RKO (cell line): ENCODE data around the gene TMEM167A.

ENCODE experiments used
- DNase-seq: peaks from one replicate; pipeline ENCODE4 v3.0.0-alpha.2; 2016; ENCODE audit warnings: low spot score

Gene TMEM167A, protein sequence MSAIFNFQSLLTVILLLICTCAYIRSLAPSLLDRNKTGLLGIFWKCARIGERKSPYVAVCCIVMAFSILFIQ

DNA sequence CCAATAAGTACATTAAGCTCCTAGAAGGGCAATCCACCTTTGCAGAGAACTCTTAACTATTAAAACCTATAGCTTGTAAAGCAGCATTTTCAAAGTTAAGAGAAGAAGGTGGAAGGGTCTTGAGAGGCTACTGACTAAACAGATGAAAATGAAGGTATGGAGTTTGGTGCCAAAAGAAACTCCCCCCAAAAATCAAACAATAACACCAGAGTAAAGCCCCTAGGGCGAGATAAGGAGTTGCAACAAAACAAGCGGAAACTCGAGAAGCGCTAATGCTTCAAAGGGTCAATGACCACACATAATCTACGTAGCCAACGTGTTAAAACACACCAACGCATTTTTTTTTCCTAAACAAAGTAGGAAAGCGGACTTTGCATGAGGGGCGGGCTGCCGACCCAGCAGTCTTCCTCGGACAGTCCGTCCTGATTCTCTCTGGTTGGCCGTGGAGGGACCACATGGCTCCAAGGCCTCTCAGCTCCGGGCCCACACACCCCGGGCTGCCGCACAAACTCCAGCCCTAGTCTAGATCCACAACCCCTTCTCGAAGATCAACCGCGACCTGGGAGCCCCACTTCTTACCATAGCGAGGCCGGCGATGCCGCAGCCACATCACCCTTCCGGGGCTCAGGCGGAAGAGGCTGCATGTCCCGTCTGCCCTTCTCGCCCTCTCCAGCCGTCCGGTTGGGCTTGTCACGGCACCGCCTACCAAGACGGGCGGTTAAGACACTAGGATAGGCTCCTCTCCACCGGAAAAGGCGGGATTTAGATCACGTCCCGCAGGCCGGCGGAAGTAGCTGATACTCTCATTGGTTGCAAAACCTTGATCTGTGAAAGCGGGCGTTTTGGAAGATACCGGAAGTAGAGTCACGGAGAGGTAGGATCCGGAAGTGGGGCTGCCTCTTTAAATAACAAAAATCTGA is at the start of gene TMEM167A, which contains the start of gene XRCC4:
TSS of gene TMEM167A (minus strand) at position 653 of the 920 bp plus-strand sequence. CDS start at position 582, 71 bp downstream.
TSS of gene XRCC4 (plus strand) at position 806 of the 920 bp plus-strand sequence. CDS start 27,373 bp downstream, outside the sequence.
- peak; percentile 99 for DNase-seq

DNA sequence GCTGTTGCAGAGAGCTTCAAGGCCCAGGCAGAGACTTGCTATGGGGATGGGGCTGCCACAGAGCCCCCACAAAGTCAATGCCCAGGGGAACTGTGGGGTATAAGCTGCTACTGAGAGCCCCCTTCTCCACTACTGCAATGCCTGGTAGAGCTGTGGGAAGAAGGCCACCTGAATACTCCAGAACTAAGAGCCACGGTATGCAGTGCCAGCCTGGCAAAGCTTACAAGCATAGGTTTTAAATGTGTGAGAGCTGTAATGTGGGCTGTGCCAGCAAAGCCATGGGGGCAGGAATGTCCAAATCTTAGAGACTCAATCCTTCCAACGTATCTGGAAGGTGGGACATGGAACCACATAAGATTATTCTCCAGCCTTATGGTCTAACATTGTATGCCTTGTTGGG is 49.3 kb upstream of the TMEM167A start:
- DNase-seq: no peak

DNA sequence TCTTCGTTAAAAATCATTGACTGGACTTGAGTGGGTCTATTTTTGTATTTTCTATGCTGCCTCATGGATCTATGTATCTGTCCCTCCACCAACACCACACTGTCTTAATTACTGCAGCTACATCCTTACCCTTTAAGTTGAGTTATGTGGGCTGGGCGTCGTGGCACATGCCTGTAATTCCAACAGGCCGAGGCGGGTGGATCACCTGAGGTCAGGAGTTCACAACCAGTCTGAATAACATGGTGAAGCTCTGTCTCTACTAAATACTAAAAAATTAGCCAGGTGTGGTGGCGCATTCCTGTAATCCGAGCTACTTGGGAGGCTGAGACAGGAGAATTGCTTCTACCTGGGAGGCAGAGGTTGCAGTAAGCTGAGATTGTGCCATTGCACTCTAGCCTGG is 48.4 kb upstream of the TMEM167A start:
- no peak for DNase-seq

DNA sequence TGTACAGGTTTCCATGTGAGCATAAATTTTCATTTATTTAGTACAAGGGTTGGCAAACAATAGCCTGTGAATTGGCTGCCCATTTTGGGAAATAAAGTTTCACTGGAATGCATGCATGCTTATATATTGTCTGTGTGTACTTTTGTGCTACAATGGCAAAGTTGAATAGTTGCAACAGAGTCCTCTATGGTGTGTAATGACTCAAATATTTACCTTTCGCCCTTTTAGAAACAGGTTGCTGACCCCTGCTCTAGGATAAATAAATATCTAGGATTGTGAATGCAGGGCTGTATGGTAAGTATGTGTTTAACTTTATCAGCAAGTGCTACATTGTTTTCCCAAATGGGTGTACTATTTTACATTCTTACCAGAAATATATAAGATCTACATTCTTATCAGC is 47.4 kb upstream of the TMEM167A start:
- no peak for DNase-seq

DNA sequence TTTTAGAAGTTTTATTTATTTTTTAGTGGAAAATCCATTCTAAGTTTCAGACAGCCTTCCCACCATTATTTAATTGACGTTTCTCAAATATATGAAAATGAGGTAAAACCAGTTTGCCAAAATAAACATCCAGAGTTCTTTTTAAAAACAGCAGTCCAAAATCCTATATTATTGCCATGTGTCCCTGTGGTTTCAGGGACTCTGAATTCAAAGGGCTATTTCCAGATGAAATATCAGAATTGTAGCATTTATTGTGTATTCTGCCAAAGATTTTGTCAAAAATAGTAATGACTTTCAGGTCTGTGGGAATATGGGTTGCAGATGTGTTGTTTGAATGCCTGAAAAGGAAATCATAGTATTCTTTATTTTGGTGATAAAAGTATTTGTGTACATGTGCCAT is 41.8 kb upstream of the TMEM167A start:
- DNase-seq: no peak

DNA sequence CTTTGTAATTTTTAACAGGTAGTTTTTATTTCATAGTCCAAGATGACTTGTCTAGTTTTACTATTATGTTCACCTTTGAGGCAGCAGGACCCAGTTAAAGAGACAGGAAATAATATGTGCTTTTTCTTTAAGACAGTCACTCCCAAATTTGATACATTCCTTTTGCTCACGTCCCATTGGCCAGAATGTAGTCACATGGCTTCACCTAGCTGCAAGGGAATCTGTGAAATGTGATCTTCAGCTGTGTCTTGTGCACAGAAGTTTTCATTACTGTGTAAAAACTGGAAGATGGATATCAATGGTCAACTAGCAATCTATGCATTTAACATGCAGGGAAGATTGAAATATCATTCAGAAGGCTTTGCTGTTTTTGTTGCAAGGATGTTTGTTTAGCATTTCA is 41.3 kb upstream of the TMEM167A start:
- DNase-seq: no peak

DNA sequence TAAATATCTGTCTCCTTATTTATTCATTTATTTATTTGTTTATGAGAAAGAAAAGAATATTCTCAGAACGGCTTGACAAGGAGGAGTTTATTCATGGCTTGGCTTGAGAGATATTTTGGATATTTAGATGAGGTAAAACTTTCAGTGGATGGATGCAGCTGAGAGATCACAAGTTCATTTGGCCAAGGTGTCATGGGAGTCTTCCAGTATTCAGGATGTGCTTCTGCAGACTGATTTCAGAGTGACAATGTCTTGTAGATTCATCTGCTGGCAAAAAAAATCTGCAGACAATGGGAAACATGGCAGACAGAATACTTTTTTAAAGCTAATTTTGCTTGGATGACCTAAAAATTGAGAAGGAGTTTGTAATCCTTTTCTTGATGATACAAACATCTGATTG is 38.6 kb upstream of the TMEM167A start:
- no peak for DNase-seq

DNA sequence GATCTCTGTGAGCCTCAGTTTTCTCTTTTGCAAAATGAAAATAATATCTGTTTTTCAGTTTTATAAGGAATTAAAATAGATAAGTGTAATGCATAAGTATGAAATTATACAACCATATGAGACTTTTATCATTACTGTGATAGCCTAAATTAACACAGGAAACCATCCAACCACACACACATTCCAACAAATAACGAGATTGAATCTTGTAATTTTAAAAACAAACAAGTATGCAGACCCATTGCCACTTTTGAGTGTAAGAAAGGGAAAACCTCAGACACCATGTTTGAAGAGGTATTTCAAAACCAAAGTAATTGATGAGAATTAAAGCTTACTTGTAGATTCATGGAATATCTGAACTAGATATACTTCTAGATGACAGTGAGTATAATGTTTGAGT is 32.2 kb upstream of the TMEM167A start:
- DNase-seq: no peak

DNA sequence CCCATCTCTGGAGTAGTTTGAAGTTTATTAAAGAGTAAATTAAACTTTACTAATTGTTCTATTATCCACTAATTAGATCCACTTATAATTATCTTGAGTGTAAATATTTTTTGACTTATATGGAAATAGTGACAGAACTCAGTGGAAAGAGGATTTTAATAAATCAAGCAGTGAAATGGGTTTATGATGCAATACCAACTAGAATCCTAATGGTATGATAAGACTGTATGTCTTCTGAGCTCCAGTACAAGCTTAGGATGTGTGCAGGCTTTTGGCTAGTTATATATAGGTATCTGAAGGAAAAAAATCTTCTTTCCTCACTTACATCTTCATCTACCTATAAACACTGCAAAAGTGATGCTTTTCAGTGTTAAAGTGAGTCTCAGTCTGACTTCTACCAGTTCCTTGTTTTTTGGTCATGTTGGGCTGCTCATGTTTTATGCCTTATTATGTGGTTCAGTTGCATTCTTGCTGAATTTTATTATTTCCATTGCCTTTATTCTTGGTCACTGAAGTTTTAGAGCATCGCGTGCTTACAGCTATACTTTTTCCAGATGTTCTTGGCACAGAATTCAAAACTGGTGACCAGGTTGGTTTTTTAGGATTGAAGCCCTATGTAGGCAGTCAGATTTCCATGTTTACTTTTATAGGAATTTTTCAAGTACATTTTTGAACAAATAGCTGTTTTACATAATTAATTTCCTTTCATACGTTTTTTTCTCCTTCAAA is 30.7 kb upstream of the TMEM167A start:
- no peak for DNase-seq

DNA sequence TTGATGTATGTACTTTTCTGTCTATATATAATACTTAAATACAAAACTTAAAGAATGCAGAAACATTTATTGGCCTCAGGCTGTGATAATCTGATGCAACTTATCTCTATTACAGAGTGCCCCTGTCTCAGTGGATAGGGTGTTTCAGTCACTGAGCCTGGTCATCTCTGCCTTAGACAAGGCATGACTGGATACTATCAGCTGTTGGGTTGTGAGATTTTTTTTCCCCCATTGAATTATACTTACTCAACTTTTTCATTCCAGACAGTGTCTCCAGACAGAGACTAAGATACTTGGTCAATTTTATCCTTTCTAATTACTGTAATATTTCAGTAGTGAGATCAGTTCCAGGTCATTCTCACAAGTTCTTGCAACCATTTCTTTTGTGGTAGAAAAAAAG is 26.8 kb upstream of the TMEM167A start:
- no peak for DNase-seq

DNA sequence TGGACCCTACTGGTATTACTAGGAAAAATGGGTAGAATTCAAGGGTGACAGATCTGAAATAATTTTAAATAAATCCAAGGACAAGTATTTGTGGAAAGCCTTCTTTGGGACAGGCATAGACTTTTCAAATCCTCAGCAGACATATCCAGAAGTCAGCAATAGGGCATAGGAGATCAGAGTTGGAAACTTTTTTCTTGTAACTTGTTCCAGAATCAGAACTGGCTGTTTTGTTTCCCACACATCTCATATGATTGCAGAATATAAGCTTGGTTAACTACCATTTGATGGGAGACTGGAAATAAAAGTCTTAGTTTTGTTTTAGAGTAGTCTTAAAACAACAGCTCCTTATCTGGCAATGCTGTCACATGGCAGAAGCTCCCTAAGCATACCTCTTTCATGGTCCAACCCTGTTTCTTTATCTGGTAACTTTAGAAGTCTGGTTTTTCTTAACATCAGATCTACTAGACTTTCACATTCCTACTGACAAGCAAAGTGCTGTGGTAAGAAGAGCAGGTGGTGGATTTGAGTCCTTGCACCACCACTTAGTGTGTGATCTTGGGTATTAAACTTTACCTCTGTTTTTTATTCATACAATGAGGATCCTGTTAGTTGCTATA is 25.3 kb upstream of the TMEM167A start:
- DNase-seq: no peak

DNA sequence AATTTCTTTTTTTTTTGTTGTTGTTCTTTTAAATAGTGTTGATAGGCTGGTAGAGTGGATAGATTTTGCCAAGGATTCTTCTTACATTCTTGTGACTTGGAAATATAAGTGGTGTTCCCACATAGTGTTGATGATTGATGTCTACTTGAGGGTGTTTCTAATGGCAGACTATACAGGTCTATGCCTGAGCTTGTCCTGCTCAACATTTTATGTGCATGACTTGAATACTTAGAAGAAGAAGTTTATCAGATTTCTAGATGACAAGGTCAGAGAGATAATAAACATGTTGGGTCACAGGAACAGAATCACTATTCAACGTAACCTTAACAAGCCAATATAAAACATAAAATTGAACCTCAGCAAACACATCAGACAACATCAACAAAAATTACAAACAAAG is 24.3 kb upstream of the TMEM167A start:
- DNase-seq: no peak

DNA sequence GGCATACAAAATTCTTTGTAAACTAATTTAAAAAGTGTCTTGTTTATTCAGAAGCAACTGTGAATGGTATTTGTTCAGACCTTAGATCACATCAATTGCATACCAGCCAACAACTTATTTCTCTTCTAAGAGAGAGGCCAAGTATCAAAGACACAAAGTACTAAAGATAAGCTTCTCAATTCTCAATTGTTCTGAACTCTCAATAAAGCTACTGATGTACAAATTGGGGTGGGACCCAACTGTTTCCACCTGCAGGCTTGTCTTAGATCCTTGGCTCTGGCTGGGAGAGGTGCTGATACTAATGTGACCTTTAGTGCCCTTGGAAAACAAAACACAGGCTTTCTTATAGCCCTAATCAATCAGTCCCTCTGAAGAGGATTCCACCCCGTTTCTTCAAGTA is 22.3 kb upstream of the TMEM167A start:
- no peak for DNase-seq

DNA sequence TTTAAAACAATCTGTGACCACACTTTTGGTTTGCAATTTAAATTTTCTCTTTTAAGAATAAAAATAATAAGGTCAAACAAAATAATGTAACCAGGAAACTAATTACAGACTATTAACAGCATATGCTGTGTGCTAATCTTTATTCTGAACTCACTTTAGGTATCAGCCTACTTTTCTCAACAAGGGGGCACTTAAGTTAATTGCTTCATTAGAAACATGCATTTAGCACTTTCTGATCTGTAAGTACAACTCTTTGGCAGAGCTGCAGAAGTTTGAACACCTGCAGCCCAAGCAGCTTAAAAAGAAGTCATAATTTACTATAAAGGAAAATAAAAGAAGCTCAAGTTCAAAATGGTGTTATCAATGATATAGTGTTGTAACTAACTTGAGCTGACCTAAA is 21.8 kb upstream of the TMEM167A start:
- no peak for DNase-seq

DNA sequence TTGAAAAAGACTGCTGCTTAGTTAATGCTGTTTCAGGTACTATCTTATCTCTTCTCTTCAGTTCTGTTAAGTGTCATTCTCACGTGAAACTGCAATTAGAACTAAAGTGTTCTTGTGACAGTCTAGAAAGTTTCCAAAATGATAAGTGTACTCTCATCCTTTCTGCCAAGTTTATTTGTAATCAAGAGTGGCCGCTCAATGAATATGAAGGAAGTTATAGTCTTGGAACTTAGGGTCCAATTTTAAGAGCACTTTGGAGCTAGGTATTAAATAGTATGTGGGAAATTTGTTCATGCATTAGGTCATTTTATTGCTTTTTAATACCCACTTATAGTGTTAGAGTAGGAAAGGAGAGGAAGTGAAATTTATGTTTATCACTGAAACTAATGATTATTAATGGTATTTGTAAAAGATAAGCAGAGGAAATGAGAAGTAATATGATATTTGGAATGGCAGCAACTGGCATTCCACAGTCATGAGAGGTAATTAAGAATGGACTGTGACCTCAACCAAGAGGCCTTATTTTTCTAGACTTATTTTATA is 20.6 kb upstream of the TMEM167A start:
- no peak for DNase-seq

DNA sequence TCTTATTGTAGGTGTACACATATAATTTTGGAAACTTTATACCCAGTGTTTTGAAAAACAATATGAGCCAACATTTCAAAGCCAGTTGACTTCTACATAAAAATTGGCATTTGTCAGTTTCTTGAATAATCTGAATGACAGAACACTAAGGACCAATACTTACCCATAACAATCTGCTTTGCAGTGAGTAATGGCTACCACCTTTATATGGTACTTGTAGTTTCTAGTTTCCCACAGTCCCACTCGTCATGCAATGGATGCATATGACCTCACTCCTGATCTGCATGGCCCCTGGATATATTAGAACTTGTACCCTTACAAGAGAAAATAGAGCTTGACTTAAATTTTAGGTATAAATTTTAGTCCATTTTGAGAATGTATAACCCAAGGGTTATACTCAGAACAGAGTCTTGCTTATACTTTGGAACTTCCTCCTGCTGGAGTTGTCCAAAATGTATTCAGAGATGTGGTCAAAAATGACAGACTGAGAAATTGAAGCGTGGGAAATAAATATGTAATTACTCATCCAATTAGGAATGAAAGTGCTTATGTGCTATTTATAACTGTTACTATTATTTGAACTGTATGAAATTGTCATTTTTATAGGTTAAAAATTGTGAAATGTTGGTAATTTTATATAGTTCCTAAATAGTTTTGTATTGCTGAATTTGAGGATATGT is 19.6 kb upstream of the TMEM167A start:
- no peak for DNase-seq

DNA sequence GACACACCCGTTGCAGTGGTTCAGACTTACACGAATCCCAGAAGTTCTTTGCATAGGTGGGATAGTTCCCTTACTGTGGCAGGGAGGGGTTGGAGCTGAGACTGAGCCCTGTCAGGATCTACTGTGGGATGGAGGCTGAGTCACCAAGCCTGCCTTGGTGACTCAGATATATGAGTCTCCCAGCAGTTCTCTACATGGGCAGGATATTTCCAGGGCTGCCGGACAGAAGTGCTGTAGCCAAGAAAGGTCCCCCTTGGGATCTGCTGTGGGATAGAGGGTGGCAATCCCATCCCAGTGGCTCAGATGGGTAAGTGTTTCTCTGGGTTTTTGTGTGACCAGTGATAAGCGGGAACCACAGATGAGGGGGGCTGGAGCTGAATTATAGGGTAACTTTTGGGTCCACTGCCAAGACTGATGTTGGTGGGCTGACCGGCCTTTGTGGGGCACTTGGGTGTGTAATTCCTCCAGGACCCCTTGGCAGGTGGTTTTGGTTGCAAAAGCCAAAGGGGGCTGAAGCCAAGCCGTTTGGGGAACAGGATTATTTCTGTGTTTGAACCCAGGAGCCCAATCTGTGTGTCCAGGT is 18.9 kb upstream of the TMEM167A start:
- peak; percentile 88 for DNase-seq

DNA sequence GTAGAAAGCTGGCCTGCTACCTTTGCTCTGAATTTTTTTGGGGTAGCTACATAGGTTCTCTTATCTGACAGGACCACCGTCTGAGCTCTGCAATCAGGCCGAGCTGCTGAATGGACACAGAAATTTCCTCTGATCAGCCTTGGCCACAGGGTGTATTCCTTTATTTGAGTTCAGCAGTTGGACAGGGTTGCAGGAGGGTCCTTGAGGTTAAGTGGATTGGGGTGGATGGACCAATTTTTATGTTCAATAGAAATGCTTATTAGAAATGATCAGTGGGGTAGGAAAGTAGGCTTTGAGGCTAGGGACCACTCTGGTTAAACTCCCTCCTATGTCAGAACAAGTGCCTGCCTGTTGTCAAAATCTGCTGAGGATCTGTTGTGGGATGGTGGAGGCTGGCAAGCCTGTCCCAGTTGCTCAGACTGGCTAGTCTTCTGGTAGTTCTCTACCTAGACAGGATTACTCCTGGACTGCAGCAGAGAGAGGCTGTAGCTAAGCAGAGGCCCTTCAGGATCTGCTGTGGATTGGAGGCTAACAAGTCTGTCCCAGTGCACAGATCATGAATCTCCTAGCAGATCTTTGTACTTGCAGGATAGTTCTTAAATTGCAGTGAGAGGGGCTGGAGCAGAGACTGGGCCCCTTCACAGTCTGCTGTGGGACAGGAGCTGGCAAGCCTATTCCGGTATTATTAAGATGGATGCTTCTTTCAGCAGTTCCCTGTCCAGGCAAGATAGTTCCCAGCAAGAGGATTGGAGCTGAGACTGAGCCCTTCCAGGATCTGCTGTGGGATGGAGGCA is 18.2 kb upstream of the TMEM167A start:
- DNase-seq: no peak

DNA sequence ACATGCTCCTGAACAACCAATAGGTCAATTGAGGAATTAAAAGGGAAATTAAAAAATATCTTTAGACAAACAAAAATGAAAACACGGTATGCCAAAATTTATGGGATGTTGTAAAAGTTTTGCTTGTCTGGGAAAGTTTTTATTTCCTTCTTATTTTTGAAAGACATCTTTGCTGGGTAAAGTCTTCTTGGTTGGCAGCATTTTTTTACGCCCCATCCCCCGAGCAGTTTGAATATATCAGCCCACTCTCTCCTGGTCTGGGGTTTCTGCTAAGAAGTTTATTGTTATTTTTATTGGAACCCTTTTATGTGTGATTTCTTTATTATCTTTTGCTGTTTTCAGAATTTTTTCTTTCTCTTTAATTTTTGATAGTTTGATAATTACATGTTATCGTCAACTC is 16.5 kb upstream of the TMEM167A start:
- DNase-seq: no peak

DNA sequence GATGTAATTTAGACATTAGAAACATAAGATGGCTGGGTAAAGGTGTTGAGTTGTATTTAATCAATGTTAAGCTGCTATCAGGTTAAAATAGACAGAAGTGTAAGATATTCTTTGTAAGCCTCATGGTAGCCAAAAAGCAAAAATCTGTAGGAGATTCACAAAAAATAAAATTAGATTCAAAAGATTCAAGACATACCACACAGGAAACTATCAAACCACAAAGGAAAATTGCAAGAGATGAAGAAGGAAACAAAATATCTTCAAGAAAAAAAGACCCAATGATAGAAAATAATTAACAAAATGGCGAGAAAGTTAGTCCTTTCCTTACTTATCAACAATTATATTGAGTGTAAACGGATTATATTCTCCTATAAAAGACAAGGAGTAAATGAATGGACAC is 15.4 kb upstream of the TMEM167A start:
- no peak for DNase-seq

DNA sequence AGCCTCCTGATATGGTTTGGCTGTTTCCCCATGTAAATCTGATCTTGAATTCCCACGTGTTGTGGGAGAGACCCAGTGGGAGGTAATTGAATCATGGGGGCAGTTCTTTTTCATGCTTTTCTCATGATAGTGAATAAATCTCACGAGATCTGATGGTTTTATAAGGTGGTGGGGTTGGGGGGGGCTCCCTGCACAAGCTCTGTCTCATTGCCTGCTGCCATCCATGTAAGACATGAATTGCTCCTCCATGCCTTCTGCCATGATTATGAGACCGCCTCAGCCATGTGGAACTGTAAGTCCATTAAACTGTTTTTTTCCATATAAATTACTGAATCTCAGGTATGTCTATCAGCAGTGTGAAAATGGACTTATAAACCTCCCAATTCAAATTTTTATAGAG is 13.0 kb upstream of the TMEM167A start:
- DNase-seq: no peak
